ACC112 (cell line): Measurements from ENCODE around the gene RAB22A.

Source experiments
- H2AFZ ChIP-seq: fragments of 200-600 bp; sonication (generic); one replicate; pipeline ENCODE4 v1.6.0; 2017; ENCODE audit warnings: antibody characterized with exemption, low read length; ENCODE audit not compliant: unreplicated experiment
- H3K27ac ChIP-seq: fragments of 200-600 bp; sonication (generic); 2 replicates; pipeline ENCODE4 v1.5.1; 2014; ENCODE audit warnings: low read depth, mild to moderate bottlenecking, antibody characterized with exemption, low read length, moderate library complexity
- H3K27me3 ChIP-seq: fragments of 200-600 bp; sonication (generic); 2 replicates; pipeline ENCODE4 v1.6.1; 2014; ENCODE audit warnings: mild to moderate bottlenecking, antibody characterized with exemption, low read length, moderate library complexity, mixed read lengths; ENCODE audit not compliant: insufficient read depth
- H3K36me3 ChIP-seq: fragments of 200-600 bp; sonication (generic); 2 replicates; pipeline ENCODE4 v1.6.1; 2016; ENCODE audit warnings: mild to moderate bottlenecking, antibody characterized with exemption, low read length, moderate library complexity, mixed read lengths; ENCODE audit not compliant: insufficient read depth
- H3K4me1 ChIP-seq: fragments of 200-600 bp; sonication (generic); one replicate; pipeline ENCODE4 v1.6.1; 2016; ENCODE audit warnings: low read length, mixed read lengths; ENCODE audit not compliant: insufficient read depth, unreplicated experiment, control insufficient read depth
- H3K4me3 ChIP-seq: fragments of 200-600 bp; sonication (generic); 2 replicates; pipeline ENCODE4 v1.5.1; 2014; ENCODE audit warnings: mild to moderate bottlenecking, low read depth, low read length
- H3K79me2 ChIP-seq: fragments of 200-600 bp; sonication (generic); one replicate; pipeline ENCODE4 v1.6.0; 2016; ENCODE audit warnings: low read length; ENCODE audit not compliant: control insufficient read depth, unreplicated experiment, insufficient read depth

Gene RAB22A

GRCh38 chr20:58388028-58388601 lies 78.6 kb downstream of the RAB22A start:
- Histone ChIP-seq H3K27ac (no peak overlapping the region), H2AFZ (no peak overlapping the region)

GRCh38 chr20:58388882-58389323 lies 79.4 kb downstream of the RAB22A start, which contains the start of gene VAPB:
Gene VAPB, plus strand, starts transcription at chr20:58389229. Its CDS starts 231 bp downstream, at chr20:58389460.
- Histone ChIP-seq H2AFZ (peak within 1 kb of the TSS; percentile 63), H3K4me3 (peak within 1 kb of the TSS; percentile 98), H3K27me3 (no peaks in the 10 kb centered on the region), H3K4me1 (peaks cover 34% of the 10 kb centered on the region), H3K36me3 (peaks cover 31% of the 10 kb centered on the region), H3K79me2 (peaks cover 48% of the 10 kb centered on the region), H3K27ac (peak within 1 kb of the TSS; percentile 92)

More at GRCh38 chr20:58388028-58388601, 78.6 kb downstream of the RAB22A start:
- no peaks in the 10 kb centered on the region for H3K27me3 ChIP-seq
- peaks cover 34% of the 10 kb centered on the region for H3K4me1 ChIP-seq
- H3K4me3 ChIP-seq, result peak overlapping the region; percentile 98
- peaks cover 29% of the 10 kb centered on the region for H3K36me3 ChIP-seq
- peaks cover 40% of the 10 kb centered on the region for H3K79me2 ChIP-seq

- H3K79me2 ChIP-seq, result peaks cover 53% of the 10 kb centered on the region
- peak overlapping the region; percentile 98 for H3K4me3 ChIP-seq
- no peaks in the 10 kb centered on the region for H3K27me3 ChIP-seq
- peak overlapping the region; percentile 92 for H3K27ac ChIP-seq
- H3K4me1 ChIP-seq, result peaks cover 34% of the 10 kb centered on the region
- H3K36me3 ChIP-seq, result peaks cover 36% of the 10 kb centered on the region
- H2AFZ ChIP-seq, result peak overlapping the region; percentile 63
Measured at GRCh38 chr20:58389324-58389967, 79.9 kb downstream of the RAB22A start.

- Histone ChIP-seq H3K36me3 (peaks cover 36% of the 10 kb centered on the region), H3K4me3 (peak overlapping the region; percentile 98), H3K4me1 (peaks cover 33% of the 10 kb centered on the region), H3K79me2 (peaks cover 59% of the 10 kb centered on the region), H3K27me3 (no peaks in the 10 kb centered on the region), H3K27ac (peak overlapping the region; percentile 92), H2AFZ (peak overlapping the region; percentile 63)
Measured at GRCh38 chr20:58389968-58390658, 80.6 kb downstream of the RAB22A start.

GRCh38 chr20:58390659-58391035 lies 81.1 kb downstream of the RAB22A start:
- Histone ChIP-seq H3K4me3 (peak overlapping the region; percentile 98), H3K27ac (no peak overlapping the region), H2AFZ (no peak overlapping the region), H3K4me1 (peaks cover 28% of the 10 kb centered on the region), H3K36me3 (peaks cover 40% of the 10 kb centered on the region), H3K27me3 (no peaks in the 10 kb centered on the region), H3K79me2 (peaks cover 64% of the 10 kb centered on the region)

- Histone ChIP-seq H2AFZ (no peak overlapping the region), H3K27me3 (no peaks in the 10 kb centered on the region), H3K36me3 (peaks cover 44% of the 10 kb centered on the region), H3K4me1 (peaks cover 26% of the 10 kb centered on the region), H3K79me2 (peaks cover 80% of the 10 kb centered on the region), H3K27ac (no peak overlapping the region), H3K4me3 (peak overlapping the region; percentile 14; the same call in 1 of the 2 replicates)
Measured at GRCh38 chr20:58392286-58392685, 82.8 kb downstream of the RAB22A start.

- H3K27me3 ChIP-seq, result no peaks in the 10 kb centered on the region
- H2AFZ ChIP-seq, result no peak overlapping the region
- no peak overlapping the region for H3K27ac ChIP-seq
- H3K36me3 ChIP-seq, result peaks cover 44% of the 10 kb centered on the region
- H3K4me1 ChIP-seq, result peaks cover 26% of the 10 kb centered on the region
- H3K79me2 ChIP-seq, result peaks cover 90% of the 10 kb centered on the region
- H3K4me3 ChIP-seq, result no peak overlapping the region
Measured at GRCh38 chr20:58393299-58393698, 83.8 kb downstream of the RAB22A start.

GRCh38 chr20:58394801-58395200 lies 85.3 kb downstream of the RAB22A start:
- no peak overlapping the region for H3K27ac ChIP-seq
- no peak overlapping the region for H3K4me3 ChIP-seq
- no peaks in the 10 kb centered on the region for H3K27me3 ChIP-seq
- peaks cover 26% of the 10 kb centered on the region for H3K4me1 ChIP-seq
- H3K79me2 ChIP-seq, result peaks cover 99% of the 10 kb centered on the region
- H3K36me3 ChIP-seq, result peaks cover 41% of the 10 kb centered on the region
- H2AFZ ChIP-seq, result no peak overlapping the region

GRCh38 chr20:58395604-58396003 lies 86.1 kb downstream of the RAB22A start:
- Histone ChIP-seq H3K4me1 (peaks cover 25% of the 10 kb centered on the region), H2AFZ (no peak overlapping the region), H3K27me3 (no peaks in the 10 kb centered on the region), H3K79me2 (peaks cover 99% of the 10 kb centered on the region), H3K27ac (no peak overlapping the region), H3K36me3 (peaks cover 34% of the 10 kb centered on the region), H3K4me3 (no peak overlapping the region)

- H3K79me2 ChIP-seq, result peaks cover 99% of the 10 kb centered on the region
- H3K4me1 ChIP-seq, result peaks cover 11% of the 10 kb centered on the region
- H2AFZ ChIP-seq, result no peak overlapping the region
- peaks cover 18% of the 10 kb centered on the region for H3K36me3 ChIP-seq
- H3K27ac ChIP-seq, result no peak overlapping the region
- H3K27me3 ChIP-seq, result no peaks in the 10 kb centered on the region
- H3K4me3 ChIP-seq, result no peak overlapping the region
Measured at GRCh38 chr20:58397429-58397828, 87.9 kb downstream of the RAB22A start.
